HEK293 (cell line): Measurements from ENCODE around the gene GRB7.
A peak's percentile ranks its signal among the peaks of the same experiment; 100 is the strongest.

Source experiments
- BCL11A ChIP-seq: fragments of 450-650 bp; formaldehyde crosslinking; IDR thresholded peaks from 2 replicates; pipeline ENCODE4 v1.5.1; 2016; ENCODE audit warnings: low read depth, missing biosample characterization, missing genetic modification characterization
- BCL6B ChIP-seq: fragments of 450-650 bp; formaldehyde crosslinking; IDR thresholded peaks from 2 replicates; pipeline ENCODE4 v1.5.1; 2017; ENCODE audit warnings: missing biosample characterization, missing genetic modification characterization
- GLIS1 ChIP-seq: fragments of 450-650 bp; formaldehyde crosslinking; IDR thresholded peaks from 2 replicates; pipeline ENCODE4 v1.5.1; 2016; ENCODE audit warnings: missing biosample characterization, missing genetic modification characterization
- ZBTB26 ChIP-seq: fragments of 450-650 bp; formaldehyde crosslinking; optimal IDR thresholded peaks from 2 replicates; pipeline ENCODE3; 2016; ENCODE audit warnings: missing biosample characterization, mild to moderate bottlenecking, missing genetic modification characterization
- ZBTB49 ChIP-seq: fragments of 450-650 bp; formaldehyde crosslinking; IDR thresholded peaks from 2 replicates; pipeline ENCODE4 v1.5.1; 2016; ENCODE audit warnings: missing biosample characterization, missing genetic modification characterization, low read depth
- ZNF112 ChIP-seq: fragments of 450-650 bp; formaldehyde crosslinking; IDR thresholded peaks from 2 replicates; pipeline ENCODE4 v1.5.0; 2017; ENCODE audit warnings: missing biosample characterization, missing genetic modification characterization
- ZNF140 ChIP-seq: fragments of 450-650 bp; formaldehyde crosslinking; IDR thresholded peaks from 2 replicates; pipeline ENCODE4 v1.5.1; 2016; ENCODE audit warnings: missing biosample characterization, missing genetic modification characterization
- ZNF169 ChIP-seq: fragments of 450-650 bp; formaldehyde crosslinking; IDR thresholded peaks from 2 replicates; pipeline ENCODE4 v1.5.1; 2016; ENCODE audit warnings: missing biosample characterization, missing genetic modification characterization
- ZNF19 ChIP-seq: fragments of 450-650 bp; formaldehyde crosslinking; IDR thresholded peaks from 2 replicates; pipeline ENCODE4; 2016; ENCODE audit warnings: missing biosample characterization, missing genetic modification characterization, low read depth
- ZNF221 ChIP-seq: fragments of 450-650 bp; formaldehyde crosslinking; IDR thresholded peaks from 2 replicates; pipeline ENCODE4 v1.5.1; 2017; ENCODE audit warnings: missing biosample characterization, missing genetic modification characterization, borderline replicate concordance
- ZNF23 ChIP-seq: fragments of 450-650 bp; formaldehyde crosslinking; IDR thresholded peaks from 2 replicates; pipeline ENCODE4 v1.5.1; 2016; ENCODE audit warnings: missing biosample characterization, missing genetic modification characterization, borderline replicate concordance
- ZNF24 ChIP-seq: fragments of 450-650 bp; formaldehyde crosslinking; IDR thresholded peaks from 2 replicates; pipeline ENCODE4 v1.5.1; 2016; ENCODE audit warnings: missing biosample characterization, missing genetic modification characterization
- ZNF302 ChIP-seq: fragments of 450-650 bp; formaldehyde crosslinking; IDR thresholded peaks from 2 replicates; pipeline ENCODE4 v1.5.1; 2016; ENCODE audit warnings: missing biosample characterization, missing genetic modification characterization, low read depth
- ZNF350 ChIP-seq: fragments of 450-650 bp; formaldehyde crosslinking; IDR thresholded peaks from 2 replicates; pipeline ENCODE4 v1.5.0; 2017; ENCODE audit warnings: missing biosample characterization, mild to moderate bottlenecking, missing genetic modification characterization
- ZNF394 ChIP-seq: fragments of 450-650 bp; formaldehyde crosslinking; IDR thresholded peaks from 2 replicates; pipeline ENCODE4 v1.5.1; 2016; ENCODE audit warnings: missing biosample characterization, missing genetic modification characterization, mild to moderate bottlenecking, moderate library complexity, borderline replicate concordance
- ZNF596 ChIP-seq: fragments of 450-650 bp; IDR thresholded peaks from 2 replicates; pipeline ENCODE4 v1.5.0; 2018; ENCODE audit warnings: missing biosample characterization, mild to moderate bottlenecking, missing genetic modification characterization, moderate library complexity
- ZNF600 ChIP-seq: fragments of 450-650 bp; formaldehyde crosslinking; IDR thresholded peaks from 2 replicates; pipeline ENCODE4 v1.5.1; 2016; ENCODE audit warnings: missing biosample characterization, missing genetic modification characterization
- ZNF623 ChIP-seq: fragments of 450-650 bp; formaldehyde crosslinking; IDR thresholded peaks from 2 replicates; pipeline ENCODE4 v1.5.1; 2016; ENCODE audit warnings: missing biosample characterization, missing genetic modification characterization
- ZNF624 ChIP-seq: fragments of 450-650 bp; formaldehyde crosslinking; IDR thresholded peaks from 2 replicates; pipeline ENCODE4 v1.5.1; 2017; ENCODE audit warnings: missing biosample characterization, missing genetic modification characterization
- ZNF76 ChIP-seq: fragments of 450-650 bp; formaldehyde crosslinking; IDR thresholded peaks from 2 replicates; pipeline ENCODE4; 2016; ENCODE audit warnings: low read depth, missing biosample characterization, missing genetic modification characterization, borderline replicate concordance
- ZNF792 ChIP-seq: fragments of 450-650 bp; formaldehyde crosslinking; IDR thresholded peaks from 2 replicates; pipeline ENCODE4 v1.5.1; 2016; ENCODE audit warnings: missing biosample characterization, missing genetic modification characterization
- TF ChIP-seq, protein P1 (sequence below): fragments of 450-650 bp; formaldehyde crosslinking; IDR thresholded peaks from 2 replicates; pipeline ENCODE4 v1.5.1; 2017; ENCODE audit warnings: missing biosample characterization, missing genetic modification characterization
- TF ChIP-seq, protein P2 (sequence below): fragments of 450-650 bp; formaldehyde crosslinking; IDR thresholded peaks from 2 replicates; pipeline ENCODE4 v1.5.1; 2016; ENCODE audit warnings: missing biosample characterization, missing genetic modification characterization
- TF ChIP-seq, protein P3 (sequence below): fragments of 450-650 bp; formaldehyde crosslinking; IDR thresholded peaks from 2 replicates; pipeline ENCODE4 v1.5.1; 2016; ENCODE audit warnings: missing biosample characterization, missing genetic modification characterization
- TF ChIP-seq, protein P4 (sequence below): fragments of 450-650 bp; formaldehyde crosslinking; IDR thresholded peaks from 2 replicates; pipeline ENCODE4 v1.5.1; 2016; ENCODE audit warnings: missing biosample characterization, missing genetic modification characterization

GRB7 gene

GRCh38 chr17:39754161-39754957, 16.6 kb downstream of the GRB7 start (continued):
- peak; percentile 99 for TF ChIP-seq ZBTB26 (tag by site-specific recombination)
- TF ChIP-seq ZNF23 (tag by site-specific recombination): no peak
- no peak for TF ChIP-seq ZNF169 (tag by site-specific recombination)
- TF ChIP-seq GLIS1 (tag by site-specific recombination): peak; percentile 96
- TF ChIP-seq, protein P1, sequence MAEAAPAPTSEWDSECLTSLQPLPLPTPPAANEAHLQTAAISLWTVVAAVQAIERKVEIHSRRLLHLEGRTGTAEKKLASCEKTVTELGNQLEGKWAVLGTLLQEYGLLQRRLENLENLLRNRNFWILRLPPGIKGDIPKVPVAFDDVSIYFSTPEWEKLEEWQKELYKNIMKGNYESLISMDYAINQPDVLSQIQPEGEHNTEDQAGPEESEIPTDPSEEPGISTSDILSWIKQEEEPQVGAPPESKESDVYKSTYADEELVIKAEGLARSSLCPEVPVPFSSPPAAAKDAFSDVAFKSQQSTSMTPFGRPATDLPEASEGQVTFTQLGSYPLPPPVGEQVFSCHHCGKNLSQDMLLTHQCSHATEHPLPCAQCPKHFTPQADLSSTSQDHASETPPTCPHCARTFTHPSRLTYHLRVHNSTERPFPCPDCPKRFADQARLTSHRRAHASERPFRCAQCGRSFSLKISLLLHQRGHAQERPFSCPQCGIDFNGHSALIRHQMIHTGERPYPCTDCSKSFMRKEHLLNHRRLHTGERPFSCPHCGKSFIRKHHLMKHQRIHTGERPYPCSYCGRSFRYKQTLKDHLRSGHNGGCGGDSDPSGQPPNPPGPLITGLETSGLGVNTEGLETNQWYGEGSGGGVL (tag by site-specific recombination): peak; percentile 73
- TF ChIP-seq, protein P2, sequence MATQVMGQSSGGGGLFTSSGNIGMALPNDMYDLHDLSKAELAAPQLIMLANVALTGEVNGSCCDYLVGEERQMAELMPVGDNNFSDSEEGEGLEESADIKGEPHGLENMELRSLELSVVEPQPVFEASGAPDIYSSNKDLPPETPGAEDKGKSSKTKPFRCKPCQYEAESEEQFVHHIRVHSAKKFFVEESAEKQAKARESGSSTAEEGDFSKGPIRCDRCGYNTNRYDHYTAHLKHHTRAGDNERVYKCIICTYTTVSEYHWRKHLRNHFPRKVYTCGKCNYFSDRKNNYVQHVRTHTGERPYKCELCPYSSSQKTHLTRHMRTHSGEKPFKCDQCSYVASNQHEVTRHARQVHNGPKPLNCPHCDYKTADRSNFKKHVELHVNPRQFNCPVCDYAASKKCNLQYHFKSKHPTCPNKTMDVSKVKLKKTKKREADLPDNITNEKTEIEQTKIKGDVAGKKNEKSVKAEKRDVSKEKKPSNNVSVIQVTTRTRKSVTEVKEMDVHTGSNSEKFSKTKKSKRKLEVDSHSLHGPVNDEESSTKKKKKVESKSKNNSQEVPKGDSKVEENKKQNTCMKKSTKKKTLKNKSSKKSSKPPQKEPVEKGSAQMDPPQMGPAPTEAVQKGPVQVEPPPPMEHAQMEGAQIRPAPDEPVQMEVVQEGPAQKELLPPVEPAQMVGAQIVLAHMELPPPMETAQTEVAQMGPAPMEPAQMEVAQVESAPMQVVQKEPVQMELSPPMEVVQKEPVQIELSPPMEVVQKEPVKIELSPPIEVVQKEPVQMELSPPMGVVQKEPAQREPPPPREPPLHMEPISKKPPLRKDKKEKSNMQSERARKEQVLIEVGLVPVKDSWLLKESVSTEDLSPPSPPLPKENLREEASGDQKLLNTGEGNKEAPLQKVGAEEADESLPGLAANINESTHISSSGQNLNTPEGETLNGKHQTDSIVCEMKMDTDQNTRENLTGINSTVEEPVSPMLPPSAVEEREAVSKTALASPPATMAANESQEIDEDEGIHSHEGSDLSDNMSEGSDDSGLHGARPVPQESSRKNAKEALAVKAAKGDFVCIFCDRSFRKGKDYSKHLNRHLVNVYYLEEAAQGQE (tag by site-specific recombination): no peak
- TF ChIP-seq ZNF623 (tag by site-specific recombination): no peak
- TF ChIP-seq ZNF221 (tag by site-specific recombination): 0 out of 2 replicates have a peak, but pooled peaks have one; percentile 34
- no peak for TF ChIP-seq BCL6B
- TF ChIP-seq ZNF76 (tag by site-specific recombination): peak; percentile 84
- TF ChIP-seq ZNF394 (tag by site-specific recombination): no peak; the same call in 1 of the 2 replicates
- TF ChIP-seq ZNF600 (tag by site-specific recombination): peak; percentile 63; the same call in 1 of the 2 replicates
- no peak for TF ChIP-seq BCL11A (tag by site-specific recombination)
- TF ChIP-seq ZNF792 (tag by site-specific recombination): no peak
- TF ChIP-seq, protein P3, sequence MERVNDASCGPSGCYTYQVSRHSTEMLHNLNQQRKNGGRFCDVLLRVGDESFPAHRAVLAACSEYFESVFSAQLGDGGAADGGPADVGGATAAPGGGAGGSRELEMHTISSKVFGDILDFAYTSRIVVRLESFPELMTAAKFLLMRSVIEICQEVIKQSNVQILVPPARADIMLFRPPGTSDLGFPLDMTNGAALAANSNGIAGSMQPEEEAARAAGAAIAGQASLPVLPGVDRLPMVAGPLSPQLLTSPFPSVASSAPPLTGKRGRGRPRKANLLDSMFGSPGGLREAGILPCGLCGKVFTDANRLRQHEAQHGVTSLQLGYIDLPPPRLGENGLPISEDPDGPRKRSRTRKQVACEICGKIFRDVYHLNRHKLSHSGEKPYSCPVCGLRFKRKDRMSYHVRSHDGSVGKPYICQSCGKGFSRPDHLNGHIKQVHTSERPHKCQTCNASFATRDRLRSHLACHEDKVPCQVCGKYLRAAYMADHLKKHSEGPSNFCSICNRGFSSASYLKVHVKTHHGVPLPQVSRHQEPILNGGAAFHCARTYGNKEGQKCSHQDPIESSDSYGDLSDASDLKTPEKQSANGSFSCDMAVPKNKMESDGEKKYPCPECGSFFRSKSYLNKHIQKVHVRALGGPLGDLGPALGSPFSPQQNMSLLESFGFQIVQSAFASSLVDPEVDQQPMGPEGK (tag by site-specific recombination): peak; percentile 87
- no peak for TF ChIP-seq ZBTB49 (tag by site-specific recombination)
- no peak for TF ChIP-seq ZNF302
- no peak for TF ChIP-seq ZNF140 (tag by site-specific recombination)
- TF ChIP-seq ZNF19: no peak
- TF ChIP-seq, protein P4, sequence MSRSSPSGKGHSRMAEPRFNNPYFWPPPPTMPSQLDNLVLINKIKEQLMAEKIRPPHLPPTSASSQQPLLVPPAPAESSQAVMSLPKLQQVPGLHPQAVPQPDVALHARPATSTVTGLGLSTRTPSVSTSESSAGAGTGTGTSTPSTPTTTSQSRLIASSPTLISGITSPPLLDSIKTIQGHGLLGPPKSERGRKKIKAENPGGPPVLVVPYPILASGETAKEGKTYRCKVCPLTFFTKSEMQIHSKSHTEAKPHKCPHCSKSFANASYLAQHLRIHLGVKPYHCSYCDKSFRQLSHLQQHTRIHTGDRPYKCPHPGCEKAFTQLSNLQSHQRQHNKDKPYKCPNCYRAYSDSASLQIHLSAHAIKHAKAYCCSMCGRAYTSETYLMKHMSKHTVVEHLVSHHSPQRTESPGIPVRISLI (tag by site-specific recombination): no peak
- no peak for TF ChIP-seq ZNF350
- peak; percentile 19; the same call in 1 of the 2 replicates for TF ChIP-seq ZNF596 (tag by site-specific recombination)
- TF ChIP-seq ZNF24 (tag by site-specific recombination): no peak
- no peak for TF ChIP-seq ZNF624 (tag by site-specific recombination)
- TF ChIP-seq ZNF112: no peak
